Measurements from ENCODE around the gene THRA.

THRA gene

DNA sequence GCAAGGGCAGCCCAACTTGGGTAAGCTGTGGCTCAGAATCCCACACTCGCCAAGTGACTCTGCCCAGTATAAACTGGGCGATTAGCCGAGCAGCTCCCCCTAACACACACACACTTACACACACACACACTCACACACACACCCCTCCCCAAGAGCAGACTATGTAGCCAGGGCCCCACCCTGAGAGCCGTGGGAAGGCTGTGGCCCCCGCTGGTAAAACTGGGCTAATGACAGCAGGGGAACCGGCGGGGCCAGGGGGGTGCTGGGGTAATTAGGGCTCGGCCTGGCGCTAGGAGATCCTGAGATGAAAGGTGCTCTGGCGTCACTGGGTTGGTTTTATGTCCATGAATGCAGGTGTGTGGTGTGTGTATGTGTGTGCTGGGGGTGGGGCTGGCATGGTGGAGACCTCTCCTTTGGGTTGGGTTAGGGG is 1.1 kb upstream of the THRA start:
- no peaks in the 10 kb centered on the region for H3F3A ChIP-seq (ENCODE audit: control insufficient read depth, insufficient read depth)
- no peak for TF ChIP-seq EZH2phosphoT487 (IDR thresholded peaks at IDR 0.05; ENCODE audit: borderline replicate concordance, low read length)
- TF ChIP-seq, protein P1, sequence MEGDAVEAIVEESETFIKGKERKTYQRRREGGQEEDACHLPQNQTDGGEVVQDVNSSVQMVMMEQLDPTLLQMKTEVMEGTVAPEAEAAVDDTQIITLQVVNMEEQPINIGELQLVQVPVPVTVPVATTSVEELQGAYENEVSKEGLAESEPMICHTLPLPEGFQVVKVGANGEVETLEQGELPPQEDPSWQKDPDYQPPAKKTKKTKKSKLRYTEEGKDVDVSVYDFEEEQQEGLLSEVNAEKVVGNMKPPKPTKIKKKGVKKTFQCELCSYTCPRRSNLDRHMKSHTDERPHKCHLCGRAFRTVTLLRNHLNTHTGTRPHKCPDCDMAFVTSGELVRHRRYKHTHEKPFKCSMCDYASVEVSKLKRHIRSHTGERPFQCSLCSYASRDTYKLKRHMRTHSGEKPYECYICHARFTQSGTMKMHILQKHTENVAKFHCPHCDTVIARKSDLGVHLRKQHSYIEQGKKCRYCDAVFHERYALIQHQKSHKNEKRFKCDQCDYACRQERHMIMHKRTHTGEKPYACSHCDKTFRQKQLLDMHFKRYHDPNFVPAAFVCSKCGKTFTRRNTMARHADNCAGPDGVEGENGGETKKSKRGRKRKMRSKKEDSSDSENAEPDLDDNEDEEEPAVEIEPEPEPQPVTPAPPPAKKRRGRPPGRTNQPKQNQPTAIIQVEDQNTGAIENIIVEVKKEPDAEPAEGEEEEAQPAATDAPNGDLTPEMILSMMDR (IDR thresholded peaks at IDR 0.05; ENCODE audit: low read depth, low read length, poor library complexity, severe bottlenecking) = no peak
- H3K4me1 ChIP-seq (ENCODE audit: control insufficient read depth, low read length) = peaks cover 31% of the 10 kb centered on the region
- no peak overlapping the region for H3K27ac ChIP-seq (ENCODE audit: low read depth, low read length)
- H3K4me3 ChIP-seq (ENCODE audit: low read length) = no peak overlapping the region; the same call in 1 of the 2 replicates
- no peaks in the 10 kb centered on the region for H3K9me3 ChIP-seq (ENCODE audit: control insufficient read depth, insufficient read depth, low read length)
- peak overlapping the region; percentile 75 for H3K4me2 ChIP-seq (ENCODE audit: low read length)
- no peaks in the 10 kb centered on the region for H3K79me2 ChIP-seq (ENCODE audit: control insufficient read depth, low read length)
- H3K9me2 ChIP-seq (replicated peaks; ENCODE audit: control insufficient read depth, low read length) = no peaks in the 10 kb centered on the region
- no peaks in the 10 kb centered on the region for H4K20me1 ChIP-seq (ENCODE audit: control insufficient read depth, insufficient read depth, low read depth, low read length)
- H3K36me3 ChIP-seq (ENCODE audit: control insufficient read depth, low read length) = no peaks in the 10 kb centered on the region
- peaks cover 54% of the 10 kb centered on the region for H3K27me3 ChIP-seq (ENCODE audit: control insufficient read depth, low read length)

DNA sequence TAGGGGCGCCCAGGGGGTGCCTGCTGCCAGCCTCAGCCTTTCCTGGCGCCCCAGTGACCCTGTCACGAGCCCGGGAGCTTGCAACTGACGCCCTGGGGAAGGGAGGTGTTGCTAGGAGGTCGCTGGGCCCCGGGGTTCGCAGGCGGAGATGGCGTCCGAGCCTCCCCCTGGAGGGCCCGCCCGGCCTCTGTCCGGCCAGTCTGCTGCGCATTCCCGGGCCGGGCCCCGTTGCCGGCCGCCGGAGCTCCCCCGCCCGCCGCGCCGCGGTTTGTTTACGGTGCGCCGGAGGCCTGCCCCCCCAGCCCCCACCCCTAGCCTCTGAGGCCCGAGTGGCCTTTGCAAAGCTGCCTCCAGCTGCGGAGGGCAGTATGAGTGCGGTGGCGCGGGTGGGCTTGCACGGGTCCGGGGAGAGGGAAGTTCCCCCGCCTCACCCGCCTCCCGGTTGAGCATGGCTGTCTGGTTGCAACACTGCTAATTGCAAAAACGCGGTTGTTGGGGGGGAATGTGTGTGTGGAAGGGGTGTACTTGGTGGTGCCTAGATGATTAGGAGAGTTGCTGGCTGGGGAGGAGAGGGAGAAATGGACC is 514 bp downstream of the THRA start:
- H3K79me2 ChIP-seq (ENCODE audit: control insufficient read depth, low read length) = no peaks in the 10 kb centered on the region
- no peaks in the 10 kb centered on the region for H3K9me3 ChIP-seq (ENCODE audit: control insufficient read depth, insufficient read depth, low read length)
- no peaks in the 10 kb centered on the region for H3K36me3 ChIP-seq (ENCODE audit: control insufficient read depth, low read length)
- H3K4me2 ChIP-seq (ENCODE audit: low read length) = peak overlapping the region; percentile 86
- H3K4me1 ChIP-seq (ENCODE audit: control insufficient read depth, low read length) = peaks cover 37% of the 10 kb centered on the region
- H4K20me1 ChIP-seq (ENCODE audit: control insufficient read depth, insufficient read depth, low read depth, low read length) = no peaks in the 10 kb centered on the region
- H3K27ac ChIP-seq (ENCODE audit: low read depth, low read length) = no peak overlapping the region
- no peak for TF ChIP-seq EZH2phosphoT487 (IDR thresholded peaks at IDR 0.05; ENCODE audit: borderline replicate concordance, low read length)
- TF ChIP-seq, protein P1 (IDR thresholded peaks at IDR 0.05; ENCODE audit: low read depth, low read length, poor library complexity, severe bottlenecking) = no peak
- H3K27me3 ChIP-seq (ENCODE audit: control insufficient read depth, low read length) = peaks cover 42% of the 10 kb centered on the region
- H3F3A ChIP-seq (ENCODE audit: control insufficient read depth, insufficient read depth) = no peaks in the 10 kb centered on the region
- H3K4me3 ChIP-seq (ENCODE audit: low read length) = peak overlapping the region; percentile 87
- no peaks in the 10 kb centered on the region for H3K9me2 ChIP-seq (replicated peaks; ENCODE audit: control insufficient read depth, low read length)

DNA sequence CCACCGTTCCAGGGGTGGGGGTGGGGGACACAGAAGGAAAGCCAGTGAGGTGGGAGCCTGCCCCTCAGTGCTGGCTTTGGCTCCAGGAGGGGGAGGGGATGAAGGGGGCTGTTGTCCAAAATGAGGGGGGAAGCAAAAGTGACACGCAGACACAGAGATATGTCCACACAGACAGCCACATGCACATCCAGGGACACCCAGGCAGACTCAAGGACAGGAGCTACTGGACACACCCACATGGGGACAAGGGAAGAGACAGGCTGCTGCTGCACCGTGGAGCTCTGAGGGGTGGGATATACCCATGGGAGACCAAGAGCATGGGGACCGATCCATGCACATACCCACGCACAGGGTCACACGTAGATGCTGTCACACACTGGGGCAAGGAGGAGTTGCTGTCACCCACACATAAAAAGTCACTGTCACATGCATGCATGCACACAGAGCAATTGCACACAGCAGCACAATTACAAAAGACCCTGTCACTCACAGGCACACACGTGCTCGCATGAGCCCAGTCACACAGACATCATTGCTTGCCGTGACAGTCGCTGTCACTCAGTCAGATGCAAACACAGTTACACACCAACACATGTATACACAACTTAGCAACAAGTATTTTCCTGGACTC is 1.3 kb downstream of the THRA start:
- Histone ChIP-seq H3K4me3 (ENCODE audit: low read length) (peak overlapping the region; percentile 87), H3K79me2 (ENCODE audit: control insufficient read depth, low read length) (no peaks in the 10 kb centered on the region), H3K27me3 (ENCODE audit: control insufficient read depth, low read length) (peaks cover 41% of the 10 kb centered on the region), H3K27ac (ENCODE audit: low read depth, low read length) (no peak overlapping the region), H4K20me1 (ENCODE audit: control insufficient read depth, insufficient read depth, low read depth, low read length) (no peaks in the 10 kb centered on the region), H3K9me2 (replicated peaks; ENCODE audit: control insufficient read depth, low read length) (no peaks in the 10 kb centered on the region), H3K4me2 (ENCODE audit: low read length) (peak overlapping the region; percentile 86), H3K9me3 (ENCODE audit: control insufficient read depth, insufficient read depth, low read length) (no peaks in the 10 kb centered on the region), H3K4me1 (ENCODE audit: control insufficient read depth, low read length) (peaks cover 44% of the 10 kb centered on the region), H3F3A (ENCODE audit: control insufficient read depth, insufficient read depth) (no peaks in the 10 kb centered on the region), H3K36me3 (ENCODE audit: control insufficient read depth, low read length) (no peaks in the 10 kb centered on the region)
- TF ChIP-seq, protein P1 (IDR thresholded peaks at IDR 0.05; ENCODE audit: low read depth, low read length, poor library complexity, severe bottlenecking) = no peak
- no peak for TF ChIP-seq EZH2phosphoT487 (IDR thresholded peaks at IDR 0.05; ENCODE audit: borderline replicate concordance, low read length)

All from DOHH2 (cell line).